Pancreas (tissue), 10 donors: Measurements from ENCODE around the gene RARB. TPM values are rescaled to one million over a fixed set of nuclear protein-coding genes. Genes with fewer than 3 reads are reported as not detected.

Experiments
- ATAC-seq, 4 donors: fragments of 200-7000 bp; cut with Tn5 transposase; one replicate each; pipeline versions ENCODE4 v1.8.0 to v1.9.1; 2020; ENCODE audit warnings: mild to moderate bottlenecking in 4 of 4, moderate library complexity in 4 of 4
- DNase-seq, 6 donors: peaks; one replicate each; pipeline ENCODE4 v3.0.0-alpha.2; 2020
- FAIRE-seq: peaks from 2 replicates; lab custom pipeline; 2012; peaks lifted over from hg19 to GRCh38; lab: Jason Lieb, UNC
- H3K27ac ChIP-seq, 4 donors: fragments of 200-600 bp; sonication (generic); 1 replicate in 3 of 4; 2 replicates in 1 of 4; pipeline versions ENCODE4 v1.5.0 to v1.8.0; 2020
- H3K27me3 ChIP-seq, 4 donors: fragments of 200-600 bp; one replicate each; pipeline ENCODE4 v1.8.0; 2021
- H3K36me3 ChIP-seq, 3 donors: fragments of 200-600 bp; sonication (generic) in 1 of 3; one replicate each; pipeline versions ENCODE4 v1.5.0 to v1.8.0; 2020 to 2021
- H3K4me1 ChIP-seq, 3 donors: fragments of 200-600 bp; one replicate each; pipeline ENCODE4 v1.8.0; 2021
- H3K4me3 ChIP-seq, 4 donors: fragments of 200-600 bp; sonication (generic) in 2 of 4; one replicate each; pipeline versions ENCODE4 v1.5.0 to v1.8.0; 2020 to 2021
- H3K9me3 ChIP-seq, 4 donors: fragments of 200-600 bp; one replicate each; pipeline ENCODE4 v1.8.0; 2021
- CTCF ChIP-seq, 4 donors: fragments of 200-600 bp; sonication (generic) in 3 of 4; IDR thresholded peaks; one replicate each; pipeline versions ENCODE4 v1.5.0 to v1.8.0; 2021; ENCODE audit warnings: antibody characterized with exemption in 4 of 4
- WGBS, 2 donors: extraction: QIAGEN DNeasy Blood & Tissue Kit; methylation state at CpG; one replicate each; pipeline ENCODE4 v1.1.7; 2013; 5-methylcytosine and 5-hydroxymethylcytosine counted together
- intact Hi-C, 3 donors: fragments of 100-400 bp; cut with DNase I; formaldehyde crosslinking; loops; one replicate each; pipeline versions ENCODE4 v1.11.1 to v1.14.2; 2022
- polyA plus RNA-seq, 2 donors: library from polyadenylated mRNA; stranded (reverse); fragments of 200-250 nt; gene quantifications; one replicate each; pipeline ENCODE4 v1.2.3, GENCODE V29; 2013
- total RNA-seq, 6 donors: library from RNA; stranded (reverse); fragmentation: NEBNext Ultra II Directional in 4 of 6; extraction: Animal tissue kit (Norgen Biotek cat#: 25700) in 4 of 6; gene quantifications; one replicate each; pipeline versions ENCODE4 v1.2.1 to v1.2.4, GENCODE V29; 2021 to 2023
- donor health status: healthy with polysubstance abuse.
- donor health status: DM: no; HTN: no; CAD: no; lungs with moderate emphysema.
- donor health status: DM: no; HTN: no; CAD: no.
- donor health status: control.
- donor health status: control.
- donor health status: Bipolar disorder and iron deficiency.
- donor health status: DM: yes; HTN: yes; CAD: no.
- donor health status: DM: no; HTN: no; CAD: no.
- donor health status: DM: no; HTN: no; CAD: no.
- donor health status: DM: yes; HTN: yes; CAD: no.

The RARB gene
- total and polyA plus RNA-seq, 8 donors: 0.49 to 3.3 (median 0.75) TPM

DNA sequence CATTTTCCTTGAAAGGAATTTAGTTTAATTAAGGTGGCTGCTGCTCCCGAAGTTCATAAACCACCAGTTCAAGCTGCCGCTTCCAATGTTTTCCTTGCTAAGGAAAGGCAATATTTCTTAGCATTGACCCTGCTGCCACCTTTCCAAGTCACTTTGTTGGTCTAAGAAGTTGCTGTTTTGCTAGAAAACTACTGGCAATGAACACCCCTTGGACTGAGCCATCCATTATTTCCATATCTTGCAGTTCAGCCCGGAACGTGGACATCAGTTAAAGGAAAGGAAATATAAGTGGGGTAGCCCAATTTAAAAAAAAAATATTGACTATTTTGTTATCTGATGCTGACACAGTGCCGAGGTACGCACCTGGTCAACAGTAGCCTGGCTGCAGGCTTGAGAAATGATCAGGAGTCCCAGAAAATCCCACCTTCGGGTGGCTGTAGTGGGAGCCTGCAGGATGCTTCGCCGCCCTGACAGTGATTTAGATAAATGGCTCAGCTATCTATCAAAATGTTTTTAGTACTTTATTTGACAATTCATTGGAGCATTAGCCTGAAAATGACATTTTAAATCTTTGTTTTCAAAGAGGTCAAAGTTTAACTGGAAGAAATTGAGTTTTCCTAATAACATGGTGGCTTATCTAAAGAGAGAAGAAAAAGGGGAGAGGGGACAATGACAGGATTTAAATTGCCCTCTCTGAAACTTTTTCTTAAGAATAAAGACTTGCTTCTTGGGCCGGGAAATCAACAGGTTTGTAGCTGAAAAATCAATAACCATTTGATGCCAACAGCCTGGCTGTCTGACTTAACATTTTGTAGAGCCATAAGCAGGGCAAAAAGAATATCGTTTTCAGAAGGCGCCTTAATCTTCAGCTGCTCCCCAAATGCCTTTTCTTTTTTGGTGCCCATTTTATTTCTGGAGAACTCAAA is 1.6 kb downstream of the RARB start:
- Histone ChIP-seq H3K9me3 (no peaks in the 10 kb centered on the region), H3K36me3 (no peaks in the 10 kb centered on the region), H3K4me3 (peak overlapping the region in 3 of 4 donors; percentile 3 to 50 (median 35)), H3K27me3 (no peaks in the 10 kb centered on the region), H3K4me1 (peaks cover 15 to 23% (median 17%) of the 10 kb centered on the region in 3 donors), H3K27ac (peak overlapping the region in 2 of 4 donors; percentile 30 to 71)
- no peak for FAIRE-seq
- TF ChIP-seq CTCF (IDR thresholded peaks at IDR 0.05): no peak
- 12 to 13% methylated on average over 12 of the region's 12 CpGs for WGBS, 2 donors
- ATAC-seq: peak; percentile 39 to 58 (median 52)
- peak in 1 of 6 donors; percentile 14 for DNase-seq
- intact Hi-C loops: no loop called here

GRCh38 chr3:25430287-25430934 is 2.3 kb downstream of the RARB start:
- FAIRE-seq: no peak

GRCh38 chr3:25430935-25431770 is 3.1 kb downstream of the RARB start:
- H3K4me3 ChIP-seq: no peak overlapping the region
- H3K4me1 ChIP-seq: peaks cover 15 to 23% (median 17%) of the 10 kb centered on the region in 3 donors
- TF ChIP-seq CTCF (IDR thresholded peaks at IDR 0.05): no peak
- DNase-seq (no peak), ATAC-seq (no peak), FAIRE-seq (no peak)
- intact Hi-C loops: no loop called here
- WGBS, 2 donors: 52% methylated on average over 6 of the region's 6 CpGs
- H3K27me3 ChIP-seq: no peaks in the 10 kb centered on the region
- peak overlapping the region in 1 of 4 donors; percentile 71 for H3K27ac ChIP-seq
- no peaks in the 10 kb centered on the region for H3K9me3 ChIP-seq
- no peaks in the 10 kb centered on the region for H3K36me3 ChIP-seq

More at GRCh38 chr3:25430287-25430934, 2.3 kb downstream of the RARB start:
- DNase-seq (no peak), ATAC-seq (peak in 1 of 4 donors; percentile 24)
- H3K9me3 ChIP-seq: no peaks in the 10 kb centered on the region
- no peaks in the 10 kb centered on the region for H3K36me3 ChIP-seq
- peaks cover 15 to 23% (median 17%) of the 10 kb centered on the region in 3 donors for H3K4me1 ChIP-seq
- H3K27ac ChIP-seq: peak overlapping the region in 2 of 4 donors; percentile 30 to 71
- H3K27me3 ChIP-seq: no peaks in the 10 kb centered on the region
- H3K4me3 ChIP-seq: no peak overlapping the region
- intact Hi-C loops: no loop called here
- WGBS, 2 donors: 9% methylated on average over 5 of the region's 5 CpGs
- TF ChIP-seq CTCF (IDR thresholded peaks at IDR 0.05): no peak

GRCh38 chr3:25432176-25432720 is 4.2 kb downstream of the RARB start:
- H3K27ac ChIP-seq: no peak overlapping the region
- no peaks in the 10 kb centered on the region for H3K9me3 ChIP-seq
- TF ChIP-seq CTCF (IDR thresholded peaks at IDR 0.05): no peak
- no peak for DNase-seq
- FAIRE-seq: no peak
- ATAC-seq: no peak
- H3K36me3 ChIP-seq: no peaks in the 10 kb centered on the region
- no peak overlapping the region for H3K4me3 ChIP-seq
- WGBS, 2 donors: 88 to 89% methylated on average over 4 of the region's 4 CpGs
- H3K27me3 ChIP-seq: no peaks in the 10 kb centered on the region
- intact Hi-C loops: no loop called here
- peaks cover 15 to 23% (median 17%) of the 10 kb centered on the region in 3 donors for H3K4me1 ChIP-seq
